ENCODE data around the gene RHOF. TPM values are rescaled to one million over a fixed set of nuclear protein-coding genes. Genes with fewer than 3 reads are reported as not detected.

RHOF gene
- total RNA-seq, 1 donor from 2014 or later = 28.7 TPM

DNA sequence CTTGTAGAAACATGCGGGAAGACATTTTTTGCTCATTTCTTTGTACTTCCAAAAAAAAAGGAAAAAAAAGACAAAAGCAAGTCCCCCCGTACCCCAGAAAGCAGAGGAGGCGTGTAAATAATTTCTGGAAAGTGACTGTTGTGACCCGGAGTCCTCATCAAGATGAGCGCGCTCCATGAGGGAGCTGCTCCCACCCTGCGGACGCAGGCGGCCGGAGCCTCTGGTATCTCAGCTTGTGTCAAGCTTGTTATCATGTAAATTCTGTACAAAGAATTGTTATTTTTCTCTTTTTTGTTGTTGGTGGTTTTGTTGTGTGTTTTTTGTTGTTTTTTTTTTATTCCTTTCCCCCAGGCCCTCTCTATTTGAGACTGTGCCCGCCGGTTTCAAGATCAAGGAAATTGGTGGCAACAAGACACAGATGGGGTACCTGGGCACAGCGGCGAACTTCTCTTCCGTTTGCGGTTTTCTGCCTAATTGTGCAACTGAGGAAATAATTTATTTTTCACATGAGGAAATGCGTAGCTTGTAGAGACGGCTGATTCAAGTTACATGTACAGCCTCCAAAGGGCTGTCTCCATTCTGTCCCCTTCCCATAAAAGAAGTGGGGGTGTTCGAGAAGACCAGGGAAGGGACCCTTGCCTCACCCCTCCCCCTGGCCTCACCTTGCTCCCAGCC lies 38.2 kb upstream of the RHOF start:
- Histone ChIP-seq H3K4me1 (no peaks in the 10 kb centered on the region), H3K27ac (no peak overlapping the region), H3K27me3 (ENCODE audit: low read depth) (no peaks in the 10 kb centered on the region), H3K4me3 (no peak overlapping the region), H3K36me3 (peaks cover 54% of the 10 kb centered on the region), H3K9me3 (no peaks in the 10 kb centered on the region)
- TF ChIP-seq CTCF (IDR thresholded peaks at IDR 0.05) = no peak
- no peak for DNase-seq
- no peak for ATAC-seq
- intact Hi-C loops (cut with DNase I) = no loop called here

GRCh38 chr12:121830588-121831265 lies 37.2 kb upstream of the RHOF start:
- ATAC-seq (no peak), DNase-seq (no peak)
- no peaks in the 10 kb centered on the region for H3K4me1 ChIP-seq
- no peaks in the 10 kb centered on the region for H3K27me3 ChIP-seq (ENCODE audit: low read depth)
- no peak for TF ChIP-seq CTCF (IDR thresholded peaks at IDR 0.05)
- intact Hi-C loops (cut with DNase I) = no loop called here
- H3K36me3 ChIP-seq = peaks cover 64% of the 10 kb centered on the region
- H3K9me3 ChIP-seq = no peaks in the 10 kb centered on the region
- no peak overlapping the region for H3K4me3 ChIP-seq
- no peak overlapping the region for H3K27ac ChIP-seq

GRCh38 chr12:121830134-121830533 lies 36.6 kb upstream of the RHOF start:
- Histone ChIP-seq H3K9me3 (no peaks in the 10 kb centered on the region), H3K4me1 (no peaks in the 10 kb centered on the region), H3K27ac (no peak overlapping the region), H3K36me3 (peaks cover 65% of the 10 kb centered on the region), H3K4me3 (no peak overlapping the region), H3K27me3 (ENCODE audit: low read depth) (no peaks in the 10 kb centered on the region)
- ATAC-seq (no peak), DNase-seq (no peak)
- intact Hi-C loops (cut with DNase I) = no loop called here
- no peak for TF ChIP-seq CTCF (IDR thresholded peaks at IDR 0.05)

GRCh38 chr12:121829250-121829918 lies 35.9 kb upstream of the RHOF start:
- H3K4me3 ChIP-seq = no peak overlapping the region
- no peak overlapping the region for H3K27ac ChIP-seq
- ATAC-seq (no peak), DNase-seq (no peak)
- intact Hi-C loops (cut with DNase I) = no loop called here
- no peaks in the 10 kb centered on the region for H3K27me3 ChIP-seq (ENCODE audit: low read depth)
- H3K36me3 ChIP-seq = peaks cover 67% of the 10 kb centered on the region
- TF ChIP-seq CTCF (IDR thresholded peaks at IDR 0.05) = no peak
- no peaks in the 10 kb centered on the region for H3K4me1 ChIP-seq
- no peaks in the 10 kb centered on the region for H3K9me3 ChIP-seq

DNA sequence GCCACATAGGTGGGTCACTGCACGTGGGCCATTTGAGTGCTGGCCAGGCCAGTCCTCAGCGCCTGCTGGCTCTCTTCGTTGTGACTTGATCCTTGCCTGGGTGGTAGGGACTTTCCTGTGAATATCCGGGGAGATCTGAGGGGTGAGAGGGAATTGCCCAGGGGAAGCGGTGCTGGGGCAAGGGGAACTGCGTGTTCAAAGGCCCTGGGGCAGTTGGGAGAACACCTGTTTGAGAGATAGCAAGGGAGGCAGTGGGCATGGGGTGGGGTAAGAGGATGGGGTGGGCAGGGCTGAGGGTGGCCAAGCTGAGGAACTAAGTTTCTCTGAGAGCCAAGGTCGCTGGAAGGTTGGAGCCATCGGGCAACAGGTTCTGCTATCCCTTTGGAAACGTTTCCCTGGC lies 35.3 kb upstream of the RHOF start:
- Histone ChIP-seq H3K4me1 (no peaks in the 10 kb centered on the region), H3K36me3 (peaks cover 73% of the 10 kb centered on the region), H3K9me3 (no peaks in the 10 kb centered on the region), H3K27ac (no peak overlapping the region), H3K4me3 (no peak overlapping the region), H3K27me3 (ENCODE audit: low read depth) (no peaks in the 10 kb centered on the region)
- DNase-seq (no peak), ATAC-seq (no peak)
- TF ChIP-seq CTCF (IDR thresholded peaks at IDR 0.05) = no peak
- intact Hi-C loops (cut with DNase I) = no loop called here
